HEK293 (cell line): ENCODE results near the gene TEDDM1.

Source experiments
- CTCF ChIA-PET: fragments of 350-600 bp; formaldehyde crosslinking; extraction: SDS; loops from one replicate; lab custom pipeline; 2021; ENCODE audit warnings: antibody characterized with exemption; lab: Yijun Ruan, JAX
- POLR2A ChIA-PET: fragments of 300-600 bp; formaldehyde crosslinking; extraction: SDS; loops from one replicate; lab custom pipeline; 2020; ENCODE audit warnings: antibody characterized with exemption, inconsistent platforms; lab: Yijun Ruan, JAX
- H3K27ac ChIP-seq: fragments of 200-500 bp; sonication (Bioruptor generic); 2 replicates; pipeline ENCODE4 v1.5.1; 2014; ENCODE audit warnings: low read depth, low read length, control low read depth, inconsistent platforms; ENCODE audit errors: extremely low read depth
- H3K36me3 ChIP-seq, 2 experiments: fragments of 200-500 bp in 1 of 2; sonication (Bioruptor generic) in 1 of 2; 1 replicate in 1 of 2; 2 replicates in 1 of 2; pipeline ENCODE4 v1.5.1; 2014 to 2017; ENCODE audit warnings: inconsistent platforms in 2 of 2, low read length in 2 of 2; ENCODE audit not compliant: control insufficient read depth in 2 of 2, insufficient read depth in 1 of 2
- H3K4me1 ChIP-seq: fragments of 200-500 bp; sonication (Bioruptor generic); 2 replicates; pipeline ENCODE4 v1.5.1; 2014; ENCODE audit warnings: mild to moderate bottlenecking, low read length, inconsistent platforms; ENCODE audit not compliant: control insufficient read depth, insufficient read depth
- H3K4me3 ChIP-seq: 2 replicates; pipeline ENCODE4 v1.5.1; 2011; ENCODE audit warnings: low read depth, mild to moderate bottlenecking, control low read depth, low read length, moderate library complexity
- H3K9me3 ChIP-seq: fragments of 200-500 bp; sonication (Bioruptor generic); 2 replicates; pipeline ENCODE4 v1.5.1; 2014; ENCODE audit warnings: low read depth, low read length, inconsistent platforms; ENCODE audit not compliant: control insufficient read depth, insufficient read depth
- FEZF1 ChIP-seq: fragments of 450-650 bp; formaldehyde crosslinking; IDR thresholded peaks from 2 replicates; pipeline ENCODE4 v1.5.1; 2016; ENCODE audit warnings: missing biosample characterization, missing genetic modification characterization
- GLIS2 ChIP-seq: fragments of 450-650 bp; formaldehyde crosslinking; IDR thresholded peaks from 2 replicates; pipeline ENCODE4 v1.5.1; 2016; ENCODE audit warnings: missing biosample characterization, missing genetic modification characterization
- KLF7 ChIP-seq: fragments of 450-650 bp; formaldehyde crosslinking; IDR thresholded peaks from 2 replicates; pipeline ENCODE4 v1.5.1; 2016; ENCODE audit warnings: missing biosample characterization, missing genetic modification characterization, borderline replicate concordance
- MEIS1 ChIP-seq: sonication (generic); formaldehyde crosslinking; IDR thresholded peaks from 2 replicates; pipeline ENCODE4 v1.8.1; 2022; ENCODE audit warnings: missing genetic modification reagents, mild to moderate bottlenecking, borderline replicate concordance
- MYNN ChIP-seq: fragments of 450-650 bp; formaldehyde crosslinking; IDR thresholded peaks from 2 replicates; pipeline ENCODE4 v1.5.1; 2016; ENCODE audit warnings: missing biosample characterization, missing genetic modification characterization, borderline replicate concordance
- OSR2 ChIP-seq: fragments of 450-650 bp; formaldehyde crosslinking; IDR thresholded peaks from 2 replicates; pipeline ENCODE4 v1.5.1; 2016; ENCODE audit warnings: missing biosample characterization, missing genetic modification characterization
- YY2 ChIP-seq: fragments of 450-650 bp; formaldehyde crosslinking; IDR thresholded peaks from 2 replicates; pipeline ENCODE4 v1.5.1; 2016; ENCODE audit warnings: missing biosample characterization, missing genetic modification characterization
- ZNF121 ChIP-seq: fragments of 450-650 bp; formaldehyde crosslinking; IDR thresholded peaks from 2 replicates; pipeline ENCODE4 v1.5.1; 2016; ENCODE audit warnings: missing biosample characterization, missing genetic modification characterization
- ZNF223 ChIP-seq: fragments of 450-650 bp; formaldehyde crosslinking; IDR thresholded peaks from 2 replicates; pipeline ENCODE4 v1.5.1; 2016; ENCODE audit warnings: missing biosample characterization, missing genetic modification characterization
- ZNF23 ChIP-seq: fragments of 450-650 bp; formaldehyde crosslinking; IDR thresholded peaks from 2 replicates; pipeline ENCODE4 v1.5.1; 2016; ENCODE audit warnings: missing biosample characterization, missing genetic modification characterization, borderline replicate concordance
- ZNF266 ChIP-seq: fragments of 450-650 bp; formaldehyde crosslinking; IDR thresholded peaks from 2 replicates; pipeline ENCODE4 v1.5.1; 2016; ENCODE audit warnings: missing biosample characterization, missing genetic modification characterization, low read depth
- ZNF302 ChIP-seq: fragments of 450-650 bp; formaldehyde crosslinking; IDR thresholded peaks from 2 replicates; pipeline ENCODE4 v1.5.1; 2016; ENCODE audit warnings: missing biosample characterization, missing genetic modification characterization, low read depth
- ZNF350 ChIP-seq: fragments of 450-650 bp; formaldehyde crosslinking; IDR thresholded peaks from 2 replicates; pipeline ENCODE4 v1.5.0; 2017; ENCODE audit warnings: missing biosample characterization, mild to moderate bottlenecking, missing genetic modification characterization
- ZNF510 ChIP-seq: fragments of 450-650 bp; formaldehyde crosslinking; IDR thresholded peaks from 2 replicates; pipeline ENCODE4 v1.5.1; 2018; ENCODE audit warnings: mild to moderate bottlenecking, missing genetic modification characterization, missing biosample characterization; ENCODE audit not compliant: insufficient replicate concordance
- ZXDB ChIP-seq: fragments of 450-650 bp; formaldehyde crosslinking; IDR thresholded peaks from 2 replicates; pipeline ENCODE4 v1.5.1; 2016; ENCODE audit warnings: missing biosample characterization, missing genetic modification characterization
- TF ChIP-seq, protein P1 (sequence below): fragments of 450-650 bp; formaldehyde crosslinking; IDR thresholded peaks from 2 replicates; pipeline ENCODE4 v1.5.0; 2017; ENCODE audit warnings: missing biosample characterization, missing genetic modification characterization, borderline replicate concordance
- TF ChIP-seq, protein P2 (sequence below): fragments of 450-650 bp; formaldehyde crosslinking; IDR thresholded peaks from 2 replicates; pipeline ENCODE4 v1.5.1; 2016; ENCODE audit warnings: missing biosample characterization, missing genetic modification characterization
- TF ChIP-seq, protein P3 (sequence below): sonication (generic); formaldehyde crosslinking; IDR thresholded peaks from 2 replicates; pipeline ENCODE4 v1.8.1; 2022; ENCODE audit warnings: mild to moderate bottlenecking, moderate library complexity, missing genetic modification reagents
- TF ChIP-seq, protein P4 (sequence below): fragments of 450-650 bp; formaldehyde crosslinking; IDR thresholded peaks from 2 replicates; pipeline ENCODE4 v1.5.1; 2016; ENCODE audit warnings: missing biosample characterization, missing genetic modification characterization
- TF ChIP-seq, protein P5 (sequence below): fragments of 450-650 bp; IDR thresholded peaks from 2 replicates; pipeline ENCODE4 v1.5.1; 2018; ENCODE audit warnings: missing biosample characterization, missing genetic modification characterization
- TF ChIP-seq, protein P6 (sequence below): fragments of 450-650 bp; formaldehyde crosslinking; IDR thresholded peaks from 2 replicates; pipeline ENCODE4 v1.5.1; 2017; ENCODE audit warnings: missing biosample characterization, missing genetic modification characterization

Gene TEDDM1

DNA sequence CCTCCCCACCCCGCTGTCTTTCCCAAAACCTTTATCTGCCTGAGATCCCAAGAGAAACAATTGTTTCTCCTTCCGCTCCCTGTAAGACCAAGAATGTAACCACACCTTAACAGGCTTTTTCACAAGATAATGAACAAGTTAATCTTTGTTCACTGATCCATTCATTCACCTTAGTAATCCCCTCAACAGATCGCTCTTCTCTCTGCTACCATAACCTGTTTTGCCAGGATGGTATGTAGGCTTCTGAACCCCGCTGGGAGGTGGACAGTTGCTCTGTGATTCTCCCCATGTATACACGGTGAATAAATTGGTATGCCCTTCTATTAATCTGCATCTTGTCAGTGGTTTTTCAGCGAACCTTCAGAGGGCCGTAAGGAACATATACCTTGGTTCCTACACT, 30.8 kb upstream of the TEDDM1 start (continued):
- TF ChIP-seq, protein P1, sequence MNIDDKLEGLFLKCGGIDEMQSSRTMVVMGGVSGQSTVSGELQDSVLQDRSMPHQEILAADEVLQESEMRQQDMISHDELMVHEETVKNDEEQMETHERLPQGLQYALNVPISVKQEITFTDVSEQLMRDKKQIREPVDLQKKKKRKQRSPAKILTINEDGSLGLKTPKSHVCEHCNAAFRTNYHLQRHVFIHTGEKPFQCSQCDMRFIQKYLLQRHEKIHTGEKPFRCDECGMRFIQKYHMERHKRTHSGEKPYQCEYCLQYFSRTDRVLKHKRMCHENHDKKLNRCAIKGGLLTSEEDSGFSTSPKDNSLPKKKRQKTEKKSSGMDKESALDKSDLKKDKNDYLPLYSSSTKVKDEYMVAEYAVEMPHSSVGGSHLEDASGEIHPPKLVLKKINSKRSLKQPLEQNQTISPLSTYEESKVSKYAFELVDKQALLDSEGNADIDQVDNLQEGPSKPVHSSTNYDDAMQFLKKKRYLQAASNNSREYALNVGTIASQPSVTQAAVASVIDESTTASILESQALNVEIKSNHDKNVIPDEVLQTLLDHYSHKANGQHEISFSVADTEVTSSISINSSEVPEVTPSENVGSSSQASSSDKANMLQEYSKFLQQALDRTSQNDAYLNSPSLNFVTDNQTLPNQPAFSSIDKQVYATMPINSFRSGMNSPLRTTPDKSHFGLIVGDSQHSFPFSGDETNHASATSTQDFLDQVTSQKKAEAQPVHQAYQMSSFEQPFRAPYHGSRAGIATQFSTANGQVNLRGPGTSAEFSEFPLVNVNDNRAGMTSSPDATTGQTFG (tag by site-specific recombination) = no peak
- TF ChIP-seq ZNF302 = no peak
- no peak for TF ChIP-seq KLF7
- no peak for TF ChIP-seq ZNF23 (tag by site-specific recombination)
- TF ChIP-seq MYNN = no peak
- TF ChIP-seq GLIS2 (tag by site-specific recombination) = no peak
- no peak for TF ChIP-seq YY2 (tag by site-specific recombination)

DNA sequence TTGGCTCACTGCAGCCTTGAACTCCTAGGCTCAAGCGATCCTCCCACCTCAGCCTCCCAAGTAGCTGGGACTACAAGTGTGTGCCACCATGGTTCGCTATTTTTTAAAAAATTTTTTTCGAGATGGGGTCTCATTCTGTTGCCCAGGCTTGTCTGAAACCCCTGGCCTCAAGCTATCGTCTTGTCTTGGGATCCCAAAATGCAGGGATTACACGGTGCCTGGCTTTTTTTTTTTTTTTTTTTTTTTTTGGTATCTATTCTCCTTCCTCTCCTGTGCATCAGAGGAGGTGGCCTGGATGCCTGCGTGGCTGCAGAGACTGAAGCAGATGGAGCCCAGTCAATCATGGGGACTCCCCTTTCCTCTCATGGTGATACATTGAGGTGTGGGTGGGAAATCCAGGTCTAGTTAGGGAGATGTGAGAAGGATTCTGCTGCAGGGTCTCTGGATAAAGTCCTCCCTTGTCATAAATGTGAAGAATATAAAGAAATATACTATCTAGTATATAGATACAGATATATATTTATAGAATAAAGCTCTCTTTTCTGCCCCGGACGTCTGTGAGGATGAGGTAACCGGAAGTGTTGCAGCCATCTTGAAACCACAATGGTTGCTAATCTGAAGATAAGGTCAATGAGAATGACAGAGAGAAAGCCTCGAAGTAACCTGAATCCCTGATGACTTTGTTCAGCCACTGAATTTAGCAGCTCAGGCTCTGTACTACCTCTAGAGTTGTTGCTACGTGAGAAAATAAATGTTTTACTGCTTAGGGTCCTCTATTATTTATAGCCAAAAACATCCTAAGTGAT, 30.0 kb upstream of the TEDDM1 start:
- H3K27ac ChIP-seq = no peak overlapping the region
- no peaks in the 10 kb centered on the region for H3K9me3 ChIP-seq
- H3K4me3 ChIP-seq = no peak overlapping the region
- POLR2A ChIA-PET = interaction anchor here (0.6 to 1.0 kb wide), 2 partner anchors 39 to 72 kb away, joined by 3 read pairs; partner anchors contain the start of gene GLUL
- no peaks in the 10 kb centered on the region for H3K4me1 ChIP-seq
- CTCF ChIA-PET = no interaction called here
- no peaks in the 10 kb centered on the region for H3K36me3 ChIP-seq
- TF ChIP-seq, protein P2, sequence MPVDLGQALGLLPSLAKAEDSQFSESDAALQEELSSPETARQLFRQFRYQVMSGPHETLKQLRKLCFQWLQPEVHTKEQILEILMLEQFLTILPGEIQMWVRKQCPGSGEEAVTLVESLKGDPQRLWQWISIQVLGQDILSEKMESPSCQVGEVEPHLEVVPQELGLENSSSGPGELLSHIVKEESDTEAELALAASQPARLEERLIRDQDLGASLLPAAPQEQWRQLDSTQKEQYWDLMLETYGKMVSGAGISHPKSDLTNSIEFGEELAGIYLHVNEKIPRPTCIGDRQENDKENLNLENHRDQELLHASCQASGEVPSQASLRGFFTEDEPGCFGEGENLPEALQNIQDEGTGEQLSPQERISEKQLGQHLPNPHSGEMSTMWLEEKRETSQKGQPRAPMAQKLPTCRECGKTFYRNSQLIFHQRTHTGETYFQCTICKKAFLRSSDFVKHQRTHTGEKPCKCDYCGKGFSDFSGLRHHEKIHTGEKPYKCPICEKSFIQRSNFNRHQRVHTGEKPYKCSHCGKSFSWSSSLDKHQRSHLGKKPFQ (tag by site-specific recombination) = no peak
- TF ChIP-seq OSR2 (no peak), MEIS1 (CRISPR knock-in tag) (no peak), ZXDB (tag by site-specific recombination) (0 out of 2 replicates have a peak, but pooled peaks have one; percentile 45), ZNF223 (no peak), ZNF510 (tag by site-specific recombination) (no peak), FEZF1 (no peak), ZNF121 (tag by site-specific recombination) (no peak), ZNF350 (tag by site-specific recombination) (no peak), KLF7 (no peak), ZNF266 (tag by site-specific recombination) (no peak)
- TF ChIP-seq, protein P3, sequence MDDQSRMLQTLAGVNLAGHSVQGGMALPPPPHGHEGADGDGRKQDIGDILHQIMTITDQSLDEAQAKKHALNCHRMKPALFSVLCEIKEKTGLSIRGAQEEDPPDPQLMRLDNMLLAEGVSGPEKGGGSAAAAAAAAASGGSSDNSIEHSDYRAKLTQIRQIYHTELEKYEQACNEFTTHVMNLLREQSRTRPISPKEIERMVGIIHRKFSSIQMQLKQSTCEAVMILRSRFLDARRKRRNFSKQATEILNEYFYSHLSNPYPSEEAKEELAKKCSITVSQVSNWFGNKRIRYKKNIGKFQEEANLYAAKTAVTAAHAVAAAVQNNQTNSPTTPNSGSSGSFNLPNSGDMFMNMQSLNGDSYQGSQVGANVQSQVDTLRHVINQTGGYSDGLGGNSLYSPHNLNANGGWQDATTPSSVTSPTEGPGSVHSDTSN = no peak
- TF ChIP-seq, protein P4, sequence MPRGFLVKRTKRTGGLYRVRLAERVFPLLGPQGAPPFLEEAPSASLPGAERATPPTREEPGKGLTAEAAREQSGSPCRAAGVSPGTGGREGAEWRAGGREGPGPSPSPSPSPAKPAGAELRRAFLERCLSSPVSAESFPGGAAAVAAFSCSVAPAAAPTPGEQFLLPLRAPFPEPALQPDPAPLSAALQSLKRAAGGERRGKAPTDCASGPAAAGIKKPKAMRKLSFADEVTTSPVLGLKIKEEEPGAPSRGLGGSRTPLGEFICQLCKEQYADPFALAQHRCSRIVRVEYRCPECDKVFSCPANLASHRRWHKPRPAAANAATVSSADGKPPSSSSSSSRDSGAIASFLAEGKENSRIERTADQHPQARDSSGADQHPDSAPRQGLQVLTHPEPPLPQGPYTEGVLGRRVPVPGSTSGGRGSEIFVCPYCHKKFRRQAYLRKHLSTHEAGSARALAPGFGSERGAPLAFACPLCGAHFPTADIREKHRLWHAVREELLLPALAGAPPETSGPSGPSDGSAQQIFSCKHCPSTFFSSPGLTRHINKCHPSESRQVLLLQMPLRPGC (tag by site-specific recombination) = no peak
- TF ChIP-seq, protein P5, sequence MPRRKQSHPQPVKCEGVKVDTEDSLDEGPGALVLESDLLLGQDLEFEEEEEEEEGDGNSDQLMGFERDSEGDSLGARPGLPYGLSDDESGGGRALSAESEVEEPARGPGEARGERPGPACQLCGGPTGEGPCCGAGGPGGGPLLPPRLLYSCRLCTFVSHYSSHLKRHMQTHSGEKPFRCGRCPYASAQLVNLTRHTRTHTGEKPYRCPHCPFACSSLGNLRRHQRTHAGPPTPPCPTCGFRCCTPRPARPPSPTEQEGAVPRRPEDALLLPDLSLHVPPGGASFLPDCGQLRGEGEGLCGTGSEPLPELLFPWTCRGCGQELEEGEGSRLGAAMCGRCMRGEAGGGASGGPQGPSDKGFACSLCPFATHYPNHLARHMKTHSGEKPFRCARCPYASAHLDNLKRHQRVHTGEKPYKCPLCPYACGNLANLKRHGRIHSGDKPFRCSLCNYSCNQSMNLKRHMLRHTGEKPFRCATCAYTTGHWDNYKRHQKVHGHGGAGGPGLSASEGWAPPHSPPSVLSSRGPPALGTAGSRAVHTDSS (tag by site-specific recombination) = no peak
- TF ChIP-seq, protein P6, sequence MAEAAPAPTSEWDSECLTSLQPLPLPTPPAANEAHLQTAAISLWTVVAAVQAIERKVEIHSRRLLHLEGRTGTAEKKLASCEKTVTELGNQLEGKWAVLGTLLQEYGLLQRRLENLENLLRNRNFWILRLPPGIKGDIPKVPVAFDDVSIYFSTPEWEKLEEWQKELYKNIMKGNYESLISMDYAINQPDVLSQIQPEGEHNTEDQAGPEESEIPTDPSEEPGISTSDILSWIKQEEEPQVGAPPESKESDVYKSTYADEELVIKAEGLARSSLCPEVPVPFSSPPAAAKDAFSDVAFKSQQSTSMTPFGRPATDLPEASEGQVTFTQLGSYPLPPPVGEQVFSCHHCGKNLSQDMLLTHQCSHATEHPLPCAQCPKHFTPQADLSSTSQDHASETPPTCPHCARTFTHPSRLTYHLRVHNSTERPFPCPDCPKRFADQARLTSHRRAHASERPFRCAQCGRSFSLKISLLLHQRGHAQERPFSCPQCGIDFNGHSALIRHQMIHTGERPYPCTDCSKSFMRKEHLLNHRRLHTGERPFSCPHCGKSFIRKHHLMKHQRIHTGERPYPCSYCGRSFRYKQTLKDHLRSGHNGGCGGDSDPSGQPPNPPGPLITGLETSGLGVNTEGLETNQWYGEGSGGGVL = no peak
